CD1c-positive myeloid dendritic cell (primary cell): Measurements from ENCODE around the gene PIGR.
"Not testable (repeated sequence)": the region's sequence is repeated elsewhere in the genome, so short reads cannot be mapped to it uniquely, and the experiment has no call there.

Experiments used
- DNase-seq: peaks from one replicate; pipeline ENCODE4 v3.0.0-alpha.2; 2016; ENCODE audit errors: extremely low spot score

PIGR gene

GRCh38 chr1:206935491-206936067 lies 10.7 kb downstream of the PIGR start:
- DNase-seq, result peak; percentile 61

- peak; percentile 68 for DNase-seq
Measured at GRCh38 chr1:206933333-206933945, 12.8 kb downstream of the PIGR start.

- peak; percentile 75 for DNase-seq
Measured at GRCh38 chr1:206932177-206932576, 14.1 kb downstream of the PIGR start.

- no peak for DNase-seq
Measured at GRCh38 chr1:206931709-206932108, 14.6 kb downstream of the PIGR start.

GRCh38 chr1:206930210-206930798 lies 16.0 kb downstream of the PIGR start:
- peak; percentile 63 for DNase-seq

- DNase-seq, result no peak
Measured at GRCh38 chr1:206929524-206929923, 16.7 kb downstream of the PIGR start.

GRCh38 chr1:206926286-206926685 lies 20.0 kb downstream of the PIGR start:
- DNase-seq, result no peak

- peak; percentile 83 for DNase-seq
Measured at GRCh38 chr1:206925106-206925736, 21.0 kb downstream of the PIGR start.

- peak; percentile 52 for DNase-seq
Measured at GRCh38 chr1:206924592-206925105, 21.6 kb downstream of the PIGR start.

- not testable (repeated sequence) for DNase-seq
Measured at GRCh38 chr1:206923961-206924557, 22.2 kb downstream of the PIGR start.

- DNase-seq, result peak; percentile 66
Measured at GRCh38 chr1:206923009-206923960, 23.0 kb downstream of the PIGR start.

- DNase-seq, result no peak
Measured at GRCh38 chr1:206922524-206922923, 23.7 kb downstream of the PIGR start.

- peak; percentile 79 for DNase-seq
Measured at GRCh38 chr1:206921772-206922265, 24.4 kb downstream of the PIGR start, which contains the start of gene FCMR. Gene FCMR, minus strand, starts transcription at chr1:206921941. Its CDS starts 87 bp downstream, at chr1:206921854.

GRCh38 chr1:206918076-206918475 lies 28.2 kb downstream of the PIGR start:
- DNase-seq, result no peak

- no peak for DNase-seq
Measured at GRCh38 chr1:206916000-206916709, 30.1 kb downstream of the PIGR start.

GRCh38 chr1:206915030-206915735 lies 31.1 kb downstream of the PIGR start:
- no peak for DNase-seq

- no peak for DNase-seq
Measured at GRCh38 chr1:206913766-206914537, 32.3 kb downstream of the PIGR start.

GRCh38 chr1:206912445-206913095 lies 33.7 kb downstream of the PIGR start:
- peak; percentile 87 for DNase-seq
